Measurements from ENCODE around the gene H6PD.

The H6PD gene

DNA sequence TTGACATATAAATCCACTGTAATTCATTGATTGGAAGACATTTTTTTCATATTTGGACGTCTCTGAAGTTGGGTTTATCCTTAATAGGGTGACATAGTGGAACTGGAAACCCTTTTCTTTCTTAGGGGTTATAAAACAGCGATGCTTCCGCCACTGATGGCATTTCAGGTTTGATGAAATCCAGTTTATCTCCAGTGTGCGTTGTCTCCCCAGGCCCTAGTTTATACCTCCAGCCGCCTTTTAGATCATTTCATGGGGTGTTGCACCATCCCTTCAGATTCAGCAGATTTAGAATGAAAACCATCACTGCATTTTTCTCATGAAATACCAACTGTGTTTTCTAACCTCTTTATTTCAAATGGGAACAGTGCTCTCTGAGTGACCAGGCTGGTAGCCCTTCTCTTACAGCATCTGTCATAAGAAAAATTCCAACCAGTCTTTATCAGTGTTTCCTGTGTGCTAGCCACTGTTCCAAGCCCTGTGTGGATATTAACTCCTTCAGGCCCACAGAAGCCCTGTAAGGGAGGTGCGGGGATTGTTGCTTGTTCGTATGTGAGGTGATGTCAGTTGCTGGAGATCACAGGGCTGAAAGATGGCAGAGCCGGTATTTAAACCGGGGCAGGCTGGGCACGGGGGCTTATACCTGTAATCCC is 19.0 kb downstream of the H6PD start:
- FAIRE-seq (no peak), DNase-seq (ENCODE audit: low spot score) (no peak)

DNA sequence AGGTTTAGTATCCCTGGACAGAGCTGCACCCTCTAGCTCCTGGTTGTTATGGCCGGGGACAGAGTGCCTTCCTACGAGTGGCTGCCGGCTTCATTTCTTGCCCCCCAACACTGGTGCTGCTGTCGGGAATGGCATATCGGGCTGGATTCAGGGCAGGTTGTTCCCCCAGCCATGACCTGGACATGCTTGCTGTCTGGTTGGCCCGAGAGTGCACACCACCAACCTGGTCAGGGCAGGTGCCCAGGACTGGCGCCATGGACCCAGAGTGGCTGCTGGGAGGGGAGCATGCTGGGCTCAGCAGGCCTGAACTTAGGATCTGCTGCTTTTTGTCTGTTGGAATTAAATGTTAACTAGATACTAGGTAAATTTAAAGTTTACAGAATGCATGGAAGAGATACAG is 21.8 kb downstream of the H6PD start:
- no peak for FAIRE-seq
- no peak for DNase-seq (ENCODE audit: low spot score)

DNA sequence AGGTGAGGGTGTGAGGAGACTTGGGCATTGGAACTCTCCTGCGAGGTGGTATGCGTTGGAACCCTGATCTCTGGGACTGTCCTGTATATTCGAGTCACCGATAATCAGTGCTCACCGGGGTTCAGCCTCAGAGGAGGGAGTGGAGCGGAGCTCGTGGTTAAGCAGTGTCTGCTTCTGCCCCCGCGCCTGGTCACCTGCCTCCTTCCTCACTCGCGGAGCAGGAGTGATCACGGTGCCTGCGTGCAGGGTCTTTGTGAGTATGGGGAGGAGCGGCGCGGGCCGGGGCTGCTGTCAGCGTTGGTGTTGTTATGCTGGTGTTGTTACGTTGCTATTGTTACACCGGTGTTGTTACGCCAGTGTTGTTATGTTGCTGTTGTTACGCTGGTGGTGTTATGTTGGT is 23.3 kb downstream of the H6PD start:
- FAIRE-seq: no peak
- DNase-seq (ENCODE audit: low spot score): no peak

DNA sequence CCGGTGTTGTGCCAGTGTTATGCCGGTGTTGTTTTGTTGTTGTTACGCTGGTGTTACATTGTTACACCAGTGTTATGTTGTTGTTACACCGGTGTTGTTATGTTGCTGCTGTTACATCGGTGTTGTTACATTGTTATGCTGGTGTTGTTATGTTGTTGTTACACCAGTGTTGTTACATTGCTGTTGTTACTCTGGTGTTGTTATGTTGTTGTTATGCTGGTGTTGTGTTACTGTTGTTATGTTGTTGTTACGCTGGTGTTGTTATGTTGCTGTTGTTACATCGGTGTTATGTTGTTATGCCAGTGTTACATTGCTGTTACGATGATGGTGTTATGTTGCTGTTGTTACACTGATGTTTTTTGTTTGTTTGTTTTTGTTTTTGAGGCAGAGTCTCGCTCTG is 24.1 kb downstream of the H6PD start:
- DNase-seq (ENCODE audit: low spot score) (no peak), FAIRE-seq (no peak)

DNA sequence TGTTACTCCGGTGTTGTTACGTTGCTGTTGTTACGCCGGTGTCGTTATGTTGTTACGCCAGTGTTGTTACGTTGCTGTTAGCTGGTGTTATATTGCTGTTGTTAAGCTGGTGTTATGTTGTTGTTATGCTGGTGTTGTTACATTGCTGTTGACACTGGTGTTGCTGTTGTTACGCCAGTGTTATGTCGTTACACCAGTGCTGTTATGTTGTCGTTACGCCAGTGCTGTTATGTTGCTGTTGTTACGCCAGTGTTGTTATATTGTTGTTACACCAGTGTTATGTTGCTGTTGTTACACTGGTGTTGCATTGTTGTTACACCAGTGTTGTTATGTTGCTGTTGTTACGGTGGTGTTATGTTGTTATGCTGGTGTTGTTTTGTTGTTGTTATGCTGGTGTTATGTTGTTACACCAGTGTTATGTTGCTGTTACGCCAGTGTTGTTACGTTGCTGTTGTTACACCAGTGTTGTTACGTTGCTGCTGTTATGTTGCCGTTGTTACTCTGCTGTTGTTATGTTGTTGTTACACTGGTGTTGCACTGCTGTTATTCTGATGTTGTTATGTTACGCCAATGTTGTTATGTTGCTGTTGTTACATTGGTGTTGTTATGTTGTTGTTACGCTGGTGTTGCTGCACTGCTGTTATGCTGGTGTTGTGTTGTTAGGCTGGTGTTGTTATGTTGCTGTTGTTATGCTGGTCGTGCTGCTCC is 25.6 kb downstream of the H6PD start:
- FAIRE-seq (peak; percentile 99), DNase-seq (ENCODE audit: low spot score) (no peak)

DNA sequence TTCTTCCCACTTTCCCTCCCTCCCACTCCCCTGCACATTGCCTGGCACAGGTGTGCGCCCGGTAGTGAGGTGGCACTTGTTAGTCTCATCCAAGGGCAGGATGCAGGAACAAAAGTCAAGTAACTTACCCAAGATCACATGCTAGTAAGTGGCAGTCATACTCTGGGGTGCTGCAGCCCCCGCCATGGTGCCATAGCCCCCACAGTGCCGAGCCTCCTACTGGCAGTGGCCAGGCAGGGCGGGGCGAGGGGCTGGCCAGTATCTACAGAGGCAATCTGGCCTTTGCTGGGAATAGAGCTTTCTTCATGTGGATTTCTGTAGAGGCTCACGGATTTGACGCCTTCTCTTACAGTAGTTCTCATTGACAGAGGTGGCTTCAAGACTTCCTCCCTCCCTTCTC is 26.9 kb downstream of the H6PD start:
- FAIRE-seq (no peak), DNase-seq (ENCODE audit: low spot score) (no peak)

DNA sequence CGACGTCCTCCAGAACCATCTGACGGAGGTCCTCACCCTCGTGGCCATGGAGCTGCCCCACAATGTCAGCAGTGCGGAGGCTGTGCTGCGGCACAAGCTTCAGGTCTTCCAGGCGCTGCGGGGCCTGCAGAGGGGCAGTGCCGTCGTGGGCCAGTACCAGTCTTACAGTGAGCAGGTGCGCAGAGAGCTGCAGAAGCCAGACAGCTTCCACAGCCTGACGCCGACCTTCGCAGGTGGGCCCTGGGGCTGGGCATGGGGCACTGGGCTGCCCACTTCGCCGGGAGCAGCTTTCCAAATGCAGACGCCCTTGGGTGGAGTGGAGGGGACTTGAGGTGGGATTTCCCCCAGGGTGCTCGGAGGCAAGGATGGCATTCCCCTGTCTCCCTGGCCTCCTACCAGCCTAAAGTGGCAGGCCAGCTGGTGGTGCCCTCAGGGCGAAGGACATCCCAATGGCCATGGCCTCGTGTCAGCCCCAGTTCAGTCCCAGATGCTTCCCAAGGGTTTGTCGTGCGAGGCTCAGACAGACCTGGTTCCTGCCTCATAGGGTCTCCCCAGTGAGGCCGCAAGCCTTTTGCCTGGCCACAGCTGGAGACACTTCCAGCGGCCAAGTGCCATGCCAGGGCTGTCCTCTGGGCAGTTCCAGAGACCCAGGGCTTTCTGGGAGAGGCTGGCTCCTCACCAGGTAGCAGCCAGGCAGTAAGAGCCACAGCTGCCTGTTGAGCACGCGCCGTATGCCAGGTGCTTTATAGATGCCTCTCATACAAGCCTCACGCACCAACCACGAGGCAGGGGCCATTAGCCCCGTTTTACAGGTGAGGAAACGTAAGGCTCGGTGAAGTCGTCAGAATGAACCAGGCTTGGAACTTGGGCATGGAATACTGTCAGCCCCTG is 27.8 kb downstream of the H6PD start:
- FAIRE-seq (no peak), DNase-seq (ENCODE audit: low spot score) (no peak)

DNA sequence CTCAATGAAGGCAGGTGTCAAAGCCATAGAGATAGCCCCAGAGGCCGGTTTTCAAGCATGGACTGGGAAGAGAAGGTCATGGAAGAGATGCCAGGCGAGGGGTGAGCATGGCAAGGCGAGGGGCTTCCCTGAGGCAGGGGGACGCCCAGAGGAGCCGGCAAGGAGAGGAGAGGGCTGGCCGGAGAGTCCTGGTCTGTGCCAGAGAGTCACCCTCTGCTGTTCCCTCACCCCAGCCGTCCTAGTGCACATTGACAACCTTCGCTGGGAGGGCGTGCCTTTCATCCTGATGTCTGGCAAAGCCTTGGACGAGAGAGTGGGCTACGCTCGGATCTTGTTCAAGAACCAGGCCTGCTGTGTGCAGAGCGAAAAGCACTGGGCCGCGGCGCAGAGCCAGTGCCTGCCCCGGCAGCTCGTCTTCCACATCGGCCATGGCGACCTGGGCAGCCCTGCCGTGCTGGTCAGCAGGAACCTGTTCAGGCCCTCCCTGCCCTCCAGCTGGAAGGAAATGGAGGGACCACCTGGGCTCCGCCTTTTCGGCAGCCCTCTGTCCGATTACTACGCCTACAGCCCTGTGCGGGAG is 28.8 kb downstream of the H6PD start:
- DNase-seq (ENCODE audit: low spot score) (no peak), FAIRE-seq (no peak)

DNA sequence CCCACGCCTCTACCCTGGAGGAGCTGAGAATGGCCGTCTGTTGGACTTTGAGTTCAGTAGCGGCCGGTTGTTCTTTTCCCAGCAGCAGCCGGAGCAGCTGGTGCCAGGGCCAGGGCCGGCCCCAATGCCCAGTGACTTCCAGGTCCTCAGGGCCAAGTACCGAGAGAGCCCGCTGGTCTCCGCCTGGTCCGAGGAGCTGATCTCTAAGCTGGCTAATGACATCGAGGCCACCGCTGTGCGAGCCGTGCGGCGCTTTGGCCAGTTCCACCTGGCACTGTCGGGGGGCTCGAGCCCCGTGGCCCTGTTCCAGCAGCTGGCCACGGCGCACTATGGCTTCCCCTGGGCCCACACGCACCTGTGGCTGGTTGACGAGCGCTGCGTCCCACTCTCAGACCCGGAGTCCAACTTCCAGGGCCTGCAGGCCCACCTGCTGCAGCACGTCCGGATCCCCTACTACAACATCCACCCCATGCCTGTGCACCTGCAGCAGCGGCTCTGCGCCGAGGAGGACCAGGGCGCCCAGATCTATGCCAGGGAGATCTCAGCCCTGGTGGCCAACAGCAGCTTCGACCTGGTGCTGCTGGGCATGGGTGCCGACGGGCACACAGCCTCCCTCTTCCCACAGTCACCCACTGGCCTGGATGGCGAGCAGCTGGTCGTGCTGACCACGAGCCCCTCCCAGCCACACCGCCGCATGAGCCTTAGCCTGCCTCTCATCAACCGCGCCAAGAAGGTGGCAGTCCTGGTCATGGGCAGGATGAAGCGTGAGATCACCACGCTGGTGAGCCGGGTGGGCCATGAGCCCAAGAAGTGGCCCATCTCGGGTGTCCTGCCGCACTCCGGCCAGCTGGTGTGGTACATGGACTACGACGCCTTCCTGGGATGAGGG is 29.7 kb downstream of the H6PD start:
- FAIRE-seq: no peak
- no peak for DNase-seq (ENCODE audit: low spot score)

DNA sequence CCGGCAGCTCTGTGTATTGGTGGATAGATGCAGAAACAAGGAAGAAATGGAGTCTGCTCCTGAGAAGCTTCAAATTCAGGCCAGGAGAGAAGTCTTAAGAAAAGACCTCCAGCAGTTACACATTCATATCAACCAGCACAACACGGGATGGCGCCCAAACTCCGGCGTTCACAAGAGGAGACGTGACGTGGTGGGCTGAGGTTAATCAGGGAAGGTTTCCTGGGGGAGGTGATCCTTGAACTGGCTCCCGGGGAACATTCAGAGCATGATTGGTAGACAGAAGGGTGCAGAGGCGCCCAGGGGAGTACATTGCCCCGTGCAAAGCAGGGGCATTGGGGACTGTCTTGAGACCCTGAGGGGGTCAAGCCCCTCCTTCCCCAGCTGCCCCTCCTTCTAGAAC is 30.5 kb downstream of the H6PD start:
- no peak for DNase-seq (ENCODE audit: low spot score)
- no peak for FAIRE-seq

DNA sequence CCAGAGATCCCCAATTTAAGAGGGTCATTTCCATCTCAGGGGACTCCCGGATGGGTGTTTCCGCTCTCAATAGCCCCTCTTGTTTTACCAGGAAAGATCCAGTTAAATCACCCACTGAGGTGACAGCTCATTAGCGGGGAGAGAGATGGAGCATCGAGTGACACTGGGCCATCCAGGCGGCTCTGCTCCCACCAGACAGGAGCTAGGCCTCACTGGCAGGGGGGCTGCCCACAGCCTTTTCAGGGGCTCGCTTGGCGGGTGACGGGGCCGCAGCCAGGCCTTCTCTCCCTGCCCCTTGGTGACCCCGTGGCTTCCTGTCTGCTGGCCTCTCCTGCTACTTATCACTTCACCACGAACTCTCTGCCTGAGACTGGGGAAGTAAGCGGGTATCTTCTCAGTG is 31.4 kb downstream of the H6PD start:
- FAIRE-seq: no peak
- no peak for DNase-seq (ENCODE audit: low spot score)

DNA sequence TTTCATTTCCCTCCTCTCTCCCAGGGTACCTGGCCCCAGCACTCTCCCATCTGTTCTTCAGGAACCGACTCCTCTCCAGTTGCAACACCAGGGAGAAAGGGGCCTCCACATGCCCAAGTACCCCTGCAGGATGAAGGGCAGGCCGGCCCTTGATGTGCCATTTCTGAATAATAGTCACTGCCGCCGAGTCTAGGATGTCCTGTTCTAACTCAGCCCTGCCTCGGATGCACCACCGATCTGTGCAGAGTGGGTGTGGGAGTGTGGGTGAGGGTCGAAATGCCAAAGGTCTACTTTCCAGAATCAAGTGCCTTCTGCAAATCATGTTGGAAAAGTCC is 32.7 kb downstream of the H6PD start:
- DNase-seq (ENCODE audit: low spot score) (no peak), FAIRE-seq (no peak)

DNA sequence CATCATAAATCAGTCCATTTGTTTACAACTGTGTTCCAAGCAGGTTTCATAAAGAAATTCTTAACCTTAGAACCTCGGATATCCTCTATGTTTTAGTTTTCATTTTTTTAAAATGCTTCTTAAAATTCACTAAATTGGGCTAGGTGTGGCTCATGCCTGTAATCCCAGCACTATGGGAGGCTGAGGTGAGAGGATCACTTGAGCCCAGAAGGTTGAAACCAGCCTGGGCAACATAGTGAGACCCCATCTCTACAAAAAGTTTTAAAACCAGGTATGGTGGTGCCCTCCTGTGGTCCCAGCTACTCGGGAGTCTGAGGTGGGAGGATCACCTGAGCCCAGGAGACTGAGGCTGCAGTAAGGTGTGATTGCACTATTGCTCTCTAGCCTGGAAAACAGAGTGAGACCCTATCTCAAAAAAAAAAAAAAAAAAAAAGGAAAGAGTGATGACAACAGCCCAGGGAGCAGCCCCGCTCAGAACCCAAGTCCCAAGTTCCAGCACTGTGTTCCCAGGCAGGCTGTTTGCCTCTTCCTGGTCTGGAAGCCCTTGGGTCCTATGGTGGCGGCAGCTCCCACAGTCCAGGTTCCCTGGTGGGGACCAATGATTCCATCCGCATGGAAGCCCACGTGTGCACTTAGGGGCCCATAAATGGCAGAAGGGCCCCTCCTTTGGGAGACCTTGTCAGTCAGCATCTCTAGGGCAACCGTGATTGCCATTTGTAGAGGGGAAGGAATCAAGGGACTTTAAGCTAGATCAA is 33.4 kb downstream of the H6PD start:
- FAIRE-seq (no peak), DNase-seq (ENCODE audit: low spot score) (no peak)

DNA sequence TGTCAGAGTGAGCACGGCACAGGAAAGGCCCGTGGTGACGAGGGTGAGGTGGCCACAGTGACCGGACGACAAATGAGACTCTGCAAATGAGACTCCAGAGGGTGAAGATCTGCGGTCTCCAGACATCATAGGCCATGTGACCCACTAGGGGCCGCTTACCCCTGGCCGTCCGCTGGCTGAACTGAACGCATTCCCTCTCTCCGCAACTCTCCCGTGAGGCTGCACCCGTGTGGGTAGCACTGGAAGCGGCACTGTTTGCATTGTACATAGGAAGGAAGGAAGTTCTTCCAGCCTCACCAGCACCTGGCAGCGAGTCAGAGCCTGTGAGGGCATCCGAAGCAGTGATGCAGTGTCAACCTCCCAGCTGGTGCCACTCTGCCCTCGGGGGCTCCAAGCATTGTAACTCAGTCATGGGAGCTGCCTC is 34.5 kb downstream of the H6PD start:
- FAIRE-seq (no peak), DNase-seq (ENCODE audit: low spot score) (no peak)

DNA sequence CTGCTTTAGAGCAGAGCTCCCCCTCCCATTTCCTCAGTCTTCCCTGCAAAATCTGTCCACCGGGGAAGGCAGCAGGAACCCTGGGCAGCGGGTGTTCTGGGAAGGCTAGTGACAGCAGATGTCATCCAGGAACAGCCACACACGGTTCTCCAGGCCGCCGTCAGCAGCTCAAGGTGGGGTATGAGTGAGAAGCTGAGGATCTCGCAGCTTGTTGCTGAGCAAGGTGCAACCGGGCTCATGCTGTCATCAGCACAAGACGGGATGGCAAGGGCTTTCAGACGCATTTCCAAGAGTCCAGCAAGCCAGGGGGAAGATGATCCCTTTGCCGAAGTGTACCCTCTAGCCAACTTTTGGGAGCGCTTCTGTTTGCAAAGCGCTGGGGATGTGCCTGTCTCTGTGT is 35.1 kb downstream of the H6PD start:
- DNase-seq (ENCODE audit: low spot score): no peak
- FAIRE-seq: no peak

DNA sequence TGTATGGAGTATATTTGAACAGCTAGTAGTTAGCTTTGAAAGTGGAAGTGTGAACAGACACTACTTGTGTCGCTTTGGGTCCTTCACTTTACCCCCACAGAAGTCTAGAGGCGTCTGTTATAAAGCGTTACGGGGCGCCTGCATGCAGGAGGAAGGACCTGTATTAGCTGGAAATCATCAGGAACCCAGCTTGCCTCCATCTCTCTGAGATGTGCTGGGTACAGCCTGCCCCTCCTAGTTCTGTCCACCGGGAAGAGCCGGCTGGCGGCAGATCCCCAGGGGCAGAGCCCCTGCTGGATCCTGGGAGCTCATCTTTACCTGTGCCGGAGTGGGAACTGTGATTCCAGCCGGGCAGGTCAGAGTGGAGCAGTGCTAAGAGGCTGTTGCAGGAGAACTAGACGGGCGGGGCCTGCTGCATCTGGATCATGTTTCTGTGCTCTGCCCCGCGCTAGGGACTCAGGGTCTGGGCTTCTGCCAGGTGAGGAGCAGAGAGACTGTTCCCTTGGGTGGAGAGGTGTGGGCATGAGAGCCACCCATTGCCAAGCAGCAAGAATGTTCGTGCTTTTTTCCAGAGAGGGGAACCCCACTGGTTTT is 35.8 kb downstream of the H6PD start:
- DNase-seq (ENCODE audit: low spot score): peak; percentile 30
- FAIRE-seq: no peak

DNA sequence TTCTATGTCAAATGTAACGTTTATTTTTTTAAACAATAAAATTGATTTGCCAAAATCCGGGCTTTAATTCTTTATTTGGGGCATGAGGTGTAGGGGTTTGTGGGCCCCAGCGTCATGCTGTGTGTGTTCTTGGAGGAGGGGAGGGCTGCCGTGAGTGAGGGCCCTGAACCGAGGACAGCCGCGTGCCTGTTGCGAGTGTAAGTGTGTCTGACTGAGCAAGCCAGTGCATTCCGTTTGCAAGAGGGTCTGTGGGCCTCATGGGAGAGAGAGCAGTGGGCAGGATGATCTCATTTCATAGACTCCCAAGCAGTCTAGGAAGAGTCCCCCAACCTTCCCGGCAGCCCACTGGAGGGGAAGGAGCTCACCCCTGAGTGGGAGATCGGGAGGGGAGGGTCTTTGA is 36.7 kb downstream of the H6PD start:
- no peak for DNase-seq (ENCODE audit: low spot score)
- FAIRE-seq: no peak

DNA sequence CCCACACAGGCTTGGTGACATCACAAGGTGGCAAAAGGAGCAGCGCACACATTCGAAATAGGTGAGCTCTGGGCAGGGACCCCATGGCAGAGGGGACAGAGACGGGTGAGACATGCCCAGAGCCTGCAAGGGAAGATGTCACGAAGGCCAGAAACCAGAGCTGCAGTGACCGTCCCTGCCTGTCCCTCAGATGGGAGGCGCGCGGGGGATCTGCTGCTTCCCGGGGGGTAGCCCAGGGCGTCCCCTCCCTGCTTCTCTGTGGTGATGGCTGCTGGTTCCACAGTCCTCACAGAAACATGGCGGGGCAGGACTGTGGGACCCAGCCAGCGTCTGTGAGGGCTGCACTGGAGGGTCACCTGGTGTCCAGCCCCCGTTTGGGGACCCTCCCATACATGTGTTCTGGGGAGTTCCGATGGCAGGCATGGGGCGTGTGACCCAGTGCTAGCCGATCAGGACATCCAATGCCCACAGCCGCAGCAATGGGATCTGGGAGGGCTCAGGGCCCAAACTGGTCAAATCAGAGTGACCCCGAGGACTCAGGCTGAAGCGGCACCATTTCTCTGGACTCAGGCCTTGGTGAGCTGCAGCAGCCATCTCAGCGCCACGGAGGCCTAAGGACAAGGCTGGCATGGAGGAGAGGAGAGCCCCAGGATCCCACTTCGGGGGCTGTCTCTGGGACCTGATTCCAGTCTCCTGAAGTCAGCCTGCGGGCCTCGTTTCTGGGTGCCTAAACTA is 37.5 kb downstream of the H6PD start:
- DNase-seq (ENCODE audit: low spot score) (no peak), FAIRE-seq (no peak)

DNA sequence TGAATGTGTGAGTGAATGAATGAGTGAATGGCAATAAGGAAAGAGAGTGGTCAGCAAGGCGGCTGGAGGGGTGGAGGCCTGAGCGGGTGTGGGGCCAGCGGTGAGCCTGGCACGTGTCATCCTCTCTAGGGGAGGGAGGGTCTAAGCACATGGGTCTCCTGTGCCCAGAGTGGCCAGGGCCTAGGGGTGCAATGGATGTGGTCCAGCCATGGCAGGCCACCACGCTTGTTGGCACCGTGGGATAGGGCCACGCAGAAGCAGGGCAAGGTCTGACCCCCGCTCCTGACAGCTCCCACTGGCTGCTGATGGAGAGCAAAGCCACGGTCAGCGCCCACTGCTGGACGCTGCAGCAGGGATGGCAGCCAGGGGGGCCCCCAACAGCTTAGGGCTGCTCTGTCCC is 38.6 kb downstream of the H6PD start:
- FAIRE-seq: peak; percentile 42
- no peak for DNase-seq (ENCODE audit: low spot score)
